UCSD-AML1 (cell line): ENCODE data around the gene BATF3.
"Not testable (repeated sequence)": the region's sequence is repeated elsewhere in the genome, so short reads cannot be mapped to it uniquely, and the experiment has no call there.

Source experiments
- DNase-seq: peaks from one replicate; lab custom pipeline; 2025; ENCODE audit not compliant: unreplicated experiment; lab: John Stamatoyannopoulos, UW

The BATF3 gene

DNA sequence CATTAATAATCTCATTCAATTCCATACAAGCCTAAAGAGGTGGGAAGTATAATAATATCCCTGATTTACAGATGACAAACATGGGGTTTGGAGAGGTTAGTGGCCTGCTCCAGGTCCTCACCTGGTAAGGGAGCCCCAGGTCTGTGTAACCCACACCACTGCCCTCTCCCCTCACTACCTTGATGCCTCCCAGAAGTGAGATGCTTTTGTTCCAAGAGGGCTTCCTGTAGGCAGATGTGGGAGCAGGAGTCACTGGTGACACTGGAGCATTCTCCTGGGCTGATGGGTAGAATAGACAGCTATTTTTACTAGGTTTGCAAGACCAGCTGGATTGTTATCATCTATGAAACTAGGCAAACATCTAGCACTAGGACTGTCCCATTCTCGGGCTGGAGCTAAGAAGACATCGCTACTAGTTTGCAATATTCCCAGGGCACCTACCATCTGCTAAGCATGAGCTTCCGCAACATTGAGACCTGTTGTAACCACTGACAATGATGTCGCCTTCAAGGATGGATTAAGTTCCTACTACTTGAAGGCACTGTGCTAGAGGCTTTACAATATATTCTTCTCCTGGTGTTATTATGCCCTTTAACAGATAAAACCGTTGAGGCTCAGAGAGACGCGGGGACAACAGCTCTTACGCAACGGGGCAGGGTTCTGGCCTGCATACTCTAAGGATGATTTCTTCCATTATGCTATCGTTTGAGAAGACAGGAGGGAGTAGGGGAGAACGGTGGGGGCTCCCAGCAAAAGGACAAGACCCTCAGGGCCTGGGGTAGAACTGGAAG is 35.0 kb downstream of the BATF3 start:
- DNase-seq: no peak

DNA sequence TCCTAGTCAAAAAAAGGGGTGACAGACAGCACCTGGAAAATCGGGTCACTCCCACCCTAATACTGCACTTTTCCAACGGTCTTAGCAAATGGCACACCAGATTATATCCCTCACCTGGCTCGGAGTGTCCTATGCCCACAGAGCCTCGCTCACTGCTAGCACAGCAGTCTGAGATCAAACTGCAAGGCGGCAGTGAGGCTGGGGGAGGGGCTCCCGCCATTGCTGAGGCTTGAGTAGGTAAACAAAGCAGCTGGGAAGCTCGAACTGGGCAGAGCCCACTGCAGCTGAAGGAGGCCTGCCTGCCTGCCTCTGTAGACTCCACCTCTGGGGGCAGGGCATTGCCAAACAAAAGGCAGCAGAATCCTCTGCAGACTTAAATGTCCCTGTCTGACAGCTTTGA is 41.4 kb downstream of the BATF3 start:
- DNase-seq: not testable (repeated sequence)

- no peak for DNase-seq
Observed at GRCh38 chr1:212656730-212657129, 42.9 kb downstream of the BATF3 start.

DNA sequence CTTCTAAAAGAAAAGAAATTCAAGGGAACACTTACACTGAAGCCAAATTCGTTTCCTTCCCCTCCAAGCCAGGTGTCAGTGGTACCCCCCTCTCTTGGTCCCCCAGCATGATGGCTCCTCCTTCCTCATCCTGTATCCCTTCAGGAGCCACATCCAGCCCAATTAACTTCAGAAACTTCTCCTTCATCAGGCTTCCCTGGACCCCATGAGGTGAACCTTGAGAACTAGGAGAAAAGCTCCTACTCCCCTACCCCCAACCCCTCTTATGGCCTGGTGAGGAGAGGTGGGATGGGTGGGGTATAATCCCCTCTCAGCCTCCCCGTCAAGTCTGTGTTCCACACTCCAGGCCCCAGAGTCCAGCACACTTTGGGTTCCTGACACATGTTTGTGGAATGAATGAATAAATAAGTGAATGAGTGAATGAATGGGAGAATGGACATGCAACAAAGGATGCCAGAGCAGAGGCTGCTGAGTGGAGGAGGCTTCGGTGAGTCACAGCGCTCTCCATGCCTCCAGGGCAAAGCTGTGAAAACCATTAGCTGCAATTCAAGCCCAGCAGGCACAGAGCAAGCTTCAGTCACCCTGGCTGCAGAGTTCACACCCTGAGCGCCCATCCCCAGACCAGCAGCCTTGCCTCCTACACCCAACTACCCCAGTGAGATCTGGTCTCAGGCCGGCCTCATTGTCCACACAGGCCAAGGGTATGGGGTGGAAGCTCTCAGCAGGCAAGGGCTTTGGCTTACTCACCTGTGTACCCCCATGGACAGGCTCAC is 43.8 kb downstream of the BATF3 start:
- no peak for DNase-seq

GRCh38 chr1:212652609-212653008 is 47.0 kb downstream of the BATF3 start:
- DNase-seq: no peak

GRCh38 chr1:212651977-212652376 is 47.7 kb downstream of the BATF3 start:
- no peak for DNase-seq

DNA sequence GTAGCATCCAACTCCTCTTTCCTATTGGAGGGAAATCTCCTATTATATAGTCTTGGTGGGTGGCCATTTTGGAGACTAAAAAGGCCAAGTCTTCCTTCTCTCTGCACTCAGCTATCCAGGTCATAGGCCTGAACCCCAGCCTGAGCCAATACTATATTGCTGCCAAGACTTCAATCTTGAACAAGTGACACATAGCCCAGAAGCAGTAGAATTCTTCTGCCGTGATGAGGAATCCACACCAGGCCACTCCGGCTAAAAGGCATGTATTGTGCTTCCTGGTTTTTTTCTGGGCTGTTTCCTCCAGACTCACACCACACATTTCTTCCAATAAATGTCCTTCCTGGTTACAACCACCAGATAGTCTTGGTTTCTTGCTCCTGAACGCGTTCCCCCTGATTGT is 48.1 kb downstream of the BATF3 start:
- DNase-seq: no peak

GRCh38 chr1:212650228-212650627 is 49.4 kb downstream of the BATF3 start:
- DNase-seq: no peak

- no peak for DNase-seq
Observed at GRCh38 chr1:212649020-212649419, 50.6 kb downstream of the BATF3 start.

DNA sequence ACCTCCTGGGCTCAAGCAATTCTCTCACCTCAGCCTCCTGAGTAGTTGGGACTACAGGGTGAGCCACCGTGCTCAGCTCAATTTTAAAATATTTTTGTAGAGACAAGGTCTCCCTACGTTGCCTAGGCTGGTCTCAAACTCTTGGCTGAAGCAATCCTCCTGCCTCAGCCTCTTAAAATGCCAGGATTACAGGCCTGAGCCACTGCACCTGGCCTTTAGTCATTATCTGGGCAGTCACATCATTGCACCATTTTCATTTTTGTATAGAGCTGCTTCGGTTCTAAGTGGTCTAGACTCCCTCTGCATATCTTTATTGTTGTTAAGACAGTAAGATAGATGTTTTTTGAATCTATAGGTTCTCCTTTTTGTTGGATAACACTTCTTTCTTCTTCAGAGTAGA is 51.2 kb downstream of the BATF3 start:
- no peak for DNase-seq

- DNase-seq: no peak
Observed at GRCh38 chr1:212647004-212647403, 52.6 kb downstream of the BATF3 start.

DNA sequence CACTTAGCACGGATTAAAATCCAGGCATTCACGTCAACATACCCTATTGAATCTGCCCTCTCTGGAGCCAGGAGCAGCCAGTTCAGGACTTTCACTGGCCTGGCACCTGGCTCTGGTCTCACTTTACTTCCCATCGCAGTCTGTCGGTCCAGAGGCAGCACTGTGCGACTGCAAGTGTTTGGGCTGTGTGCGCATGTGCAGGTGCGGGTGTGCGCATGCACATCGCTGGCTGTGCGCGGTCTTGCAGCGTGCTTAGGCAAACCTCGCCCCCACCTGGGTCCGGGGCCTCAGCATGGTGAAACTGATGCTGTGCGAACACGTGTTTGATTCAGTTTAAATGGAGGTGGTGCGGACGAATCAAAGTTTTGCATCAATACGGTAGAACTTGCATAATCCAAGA is 53.1 kb downstream of the BATF3 start:
- DNase-seq: no peak

DNA sequence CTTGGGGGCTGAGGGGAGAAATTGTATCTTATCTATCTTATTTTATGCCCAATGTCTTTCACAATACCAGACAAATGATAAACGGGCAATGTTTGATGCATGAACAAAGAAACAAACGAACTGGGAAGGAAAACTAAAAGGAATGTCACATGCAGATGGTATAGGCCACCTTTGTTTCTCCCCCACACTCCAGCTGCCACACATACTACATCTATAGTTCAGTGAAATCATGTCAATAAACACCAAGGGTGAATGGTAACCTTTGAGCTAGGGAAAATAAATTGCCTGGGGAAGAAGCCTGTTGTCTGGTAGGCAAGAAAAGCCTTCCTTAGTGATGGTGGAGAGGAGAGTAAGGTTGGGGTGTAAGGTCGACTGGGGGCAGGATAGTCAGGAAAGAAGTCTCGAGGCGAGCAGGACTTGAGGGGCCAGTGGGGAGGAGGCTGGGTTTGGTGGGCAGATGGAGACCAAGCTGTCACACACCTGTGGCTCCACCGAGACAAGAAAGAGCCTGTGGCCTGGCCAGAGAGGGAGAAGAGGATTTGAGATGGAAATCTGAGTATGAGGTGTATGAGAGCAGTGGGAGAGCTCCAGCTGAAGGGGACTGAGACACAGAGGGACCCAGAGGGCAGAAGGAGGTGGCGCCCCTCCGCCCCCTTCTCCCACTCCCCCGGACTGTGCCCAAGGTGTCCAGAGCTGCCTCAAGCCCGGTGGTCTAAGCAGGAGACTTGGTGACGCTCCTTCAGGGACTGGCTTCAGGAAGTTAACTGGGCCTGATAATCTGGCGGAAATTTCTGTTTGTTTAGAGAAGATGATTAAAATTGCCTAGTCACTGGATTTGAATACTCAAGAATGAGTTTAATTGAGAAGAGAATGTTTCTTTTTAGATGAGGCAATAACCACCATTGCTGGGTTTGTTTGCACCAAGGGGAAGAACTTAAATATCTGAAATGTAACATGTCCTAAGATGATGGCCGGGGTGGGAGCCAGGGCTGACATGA is 53.8 kb downstream of the BATF3 start:
- DNase-seq: no peak

GRCh38 chr1:212644866-212645545 is 54.6 kb downstream of the BATF3 start:
- DNase-seq: no peak

DNA sequence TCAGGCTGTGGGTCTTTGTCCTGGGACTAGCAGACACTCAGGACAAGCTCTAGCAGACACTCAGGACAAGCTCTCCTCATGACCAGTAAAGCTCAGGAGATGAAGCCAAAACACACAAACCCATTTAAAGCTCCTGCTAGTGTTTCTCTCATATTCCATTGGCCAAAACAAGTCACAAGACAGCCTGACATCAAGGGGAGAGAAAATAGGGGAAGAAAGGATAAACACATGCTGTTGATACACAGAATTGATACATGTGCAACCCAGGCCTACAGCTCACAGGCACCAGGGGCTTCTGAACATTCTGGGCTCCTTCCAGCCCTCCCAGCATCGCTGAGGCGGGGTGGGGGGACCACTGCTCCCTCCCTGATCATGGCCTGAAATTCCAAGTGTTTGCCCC is 55.8 kb downstream of the BATF3 start:
- DNase-seq: no peak

DNA sequence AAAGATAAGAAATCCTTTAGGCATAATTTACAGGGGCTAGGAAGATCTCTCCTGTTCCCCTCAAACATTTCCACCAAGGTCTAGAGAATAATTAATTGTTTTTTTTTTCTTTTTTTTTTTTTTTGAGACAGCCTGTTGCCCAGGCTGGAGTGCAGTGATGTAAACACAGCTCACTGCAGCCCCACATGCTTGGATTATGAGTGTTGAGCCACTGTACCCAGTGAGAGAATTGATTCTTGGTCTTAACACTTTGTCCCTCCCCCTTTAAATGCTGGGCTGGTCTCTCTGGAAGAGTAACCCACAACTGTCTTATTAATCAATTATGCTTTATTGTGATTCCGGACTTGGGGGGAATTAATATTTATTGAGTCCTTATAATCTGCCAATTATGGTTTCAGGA is 57.7 kb downstream of the BATF3 start:
- DNase-seq: no peak

DNA sequence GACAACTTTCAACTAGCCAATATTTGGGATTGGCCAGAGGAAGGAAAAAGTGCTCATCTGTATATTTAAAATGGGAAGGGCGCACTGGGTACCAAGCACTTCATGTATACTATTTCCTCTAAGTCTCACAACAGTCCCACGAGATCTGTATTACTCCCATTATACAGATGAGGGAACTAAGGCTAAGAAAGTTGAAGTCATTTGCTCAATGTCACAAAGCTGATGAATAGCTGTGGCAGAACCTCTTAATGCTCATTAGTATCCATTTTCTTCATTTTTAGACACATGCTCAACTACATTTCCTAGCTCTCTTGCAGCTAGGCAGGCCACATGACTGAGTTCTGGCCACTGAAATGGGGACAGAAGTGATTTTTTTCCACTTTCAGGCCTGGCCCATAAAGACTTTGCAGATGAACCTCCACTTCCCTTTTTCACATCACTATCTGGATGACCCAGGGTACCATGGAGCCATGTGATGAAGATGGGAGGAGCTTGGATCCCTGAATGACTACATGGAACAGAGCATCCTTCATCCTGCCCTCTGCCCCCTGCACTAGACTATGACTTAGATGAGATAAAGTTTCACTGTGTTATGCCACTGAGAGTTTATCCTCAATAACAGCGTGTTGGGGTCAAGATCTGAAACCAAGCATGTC is 59.3 kb downstream of the BATF3 start:
- DNase-seq: no peak

GRCh38 chr1:212639524-212639923 is 60.1 kb downstream of the BATF3 start:
- DNase-seq: not testable (repeated sequence)

- DNase-seq: peak; percentile 31
Observed at GRCh38 chr1:212638492-212639151, 61.0 kb downstream of the BATF3 start.

GRCh38 chr1:212637902-212638301 is 61.7 kb downstream of the BATF3 start:
- no peak for DNase-seq
